Activated CD8-positive, alpha-beta memory T cell treated with anti-CD3 and anti-CD28 coated beads, Interleukin-2, amount 50 U/mL, for 24 hours (primary cell): ENCODE measurements around the gene BIN2.
"Not testable (repeated sequence)": the region's sequence is repeated elsewhere in the genome, so short reads cannot be mapped to it uniquely, and the experiment has no call there.

Experiments
- DNase-seq: peaks from one replicate; pipeline ENCODE4 v3.0.0-alpha.2; 2020; ENCODE audit errors: extremely low read depth

BIN2 gene

DNA sequence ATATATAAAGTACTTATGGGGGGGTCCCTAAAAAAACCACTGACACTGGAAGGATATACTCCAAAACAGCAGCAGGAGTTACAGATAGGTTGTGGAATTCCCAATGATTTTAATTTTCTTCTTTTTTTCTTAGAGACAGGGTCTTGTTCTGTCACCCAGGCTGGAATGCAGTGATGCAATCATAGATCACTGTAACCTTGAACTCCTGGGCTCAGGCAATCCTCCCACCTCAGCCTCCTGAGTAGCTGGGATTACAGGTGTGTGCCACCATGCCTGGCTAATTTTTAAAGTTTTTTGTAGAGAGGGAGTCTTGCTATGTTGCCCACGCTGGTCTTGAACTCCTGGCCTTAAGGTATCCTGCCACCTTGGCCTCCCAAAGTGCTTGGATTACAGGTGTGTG, 64.4 kb downstream of the BIN2 start:
- not testable (repeated sequence) for DNase-seq

DNA sequence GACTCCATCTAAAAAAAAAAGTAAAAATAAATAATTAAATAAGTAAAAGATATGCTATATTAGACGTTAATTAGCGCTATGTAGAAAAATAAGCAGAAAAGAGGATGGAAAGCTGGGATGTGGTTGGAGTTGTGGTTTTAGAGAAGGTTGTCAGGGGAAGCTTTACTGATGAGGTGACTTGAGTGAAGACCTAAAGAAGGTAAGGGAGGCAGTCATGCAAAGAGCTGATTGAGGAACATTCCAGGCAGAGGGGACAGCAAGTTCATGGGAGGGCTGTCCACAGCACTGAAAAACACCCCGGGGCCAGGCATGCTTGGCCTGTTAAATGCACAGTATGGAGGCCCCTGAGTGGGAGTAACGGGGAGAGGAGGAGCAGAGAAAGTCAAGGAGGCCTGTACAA, 69.4 kb downstream of the BIN2 start:
- DNase-seq: no peak

DNA sequence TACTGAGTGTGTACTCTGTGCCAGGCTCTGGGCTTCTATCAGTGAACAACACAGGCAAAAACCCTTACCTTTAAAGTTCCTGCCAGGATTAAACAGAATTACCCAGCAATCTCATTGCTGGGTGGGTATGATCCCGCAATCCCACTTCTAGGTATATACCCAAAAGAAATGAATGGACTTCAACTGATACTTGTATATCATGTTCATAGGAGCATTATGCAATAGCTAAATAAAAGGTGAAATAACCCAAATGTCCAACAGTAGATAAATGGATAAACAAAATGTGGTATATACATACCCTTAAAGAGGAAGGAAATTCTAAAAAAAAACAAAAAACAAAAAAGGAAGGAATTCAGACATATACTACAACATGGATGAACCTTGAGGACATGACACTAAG, 70.7 kb downstream of the BIN2 start:
- DNase-seq: no peak

DNA sequence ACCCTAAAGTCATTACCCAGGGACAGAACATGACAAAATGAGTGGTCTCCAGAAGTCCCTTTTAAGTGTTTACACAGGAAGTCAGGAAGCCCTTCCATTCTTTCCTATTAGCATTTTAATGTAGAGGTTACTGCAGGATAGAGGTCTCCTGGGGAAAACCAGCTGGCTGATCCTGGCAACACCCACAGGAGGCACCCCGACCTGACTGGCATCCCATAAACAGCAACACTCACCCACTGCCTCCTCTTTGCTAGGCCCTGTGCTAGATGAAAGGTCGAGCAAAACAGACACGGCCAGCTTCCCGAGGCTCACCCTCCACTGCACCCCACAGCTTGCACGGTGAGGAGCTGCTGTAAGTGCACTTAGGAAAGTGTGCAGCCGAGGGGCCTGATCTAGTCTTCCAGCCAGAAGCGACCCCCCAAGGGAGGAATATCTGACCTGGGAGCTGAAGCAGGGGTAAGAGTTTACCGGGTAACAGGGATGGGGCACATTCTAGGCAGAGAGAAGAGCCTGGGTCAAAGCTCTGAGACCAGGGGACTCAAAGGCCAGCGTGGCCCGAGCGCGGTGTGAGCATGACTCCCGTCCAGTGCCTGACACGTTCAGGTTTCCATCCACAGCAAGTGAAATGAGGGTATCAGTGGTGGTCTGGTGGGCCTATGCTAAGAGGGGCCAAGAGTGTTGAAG, 76.3 kb downstream of the BIN2 start:
- no peak for DNase-seq

- DNase-seq: no peak
Observed at GRCh38 chr12:51246254-51246853, 77.6 kb downstream of the BIN2 start.

DNA sequence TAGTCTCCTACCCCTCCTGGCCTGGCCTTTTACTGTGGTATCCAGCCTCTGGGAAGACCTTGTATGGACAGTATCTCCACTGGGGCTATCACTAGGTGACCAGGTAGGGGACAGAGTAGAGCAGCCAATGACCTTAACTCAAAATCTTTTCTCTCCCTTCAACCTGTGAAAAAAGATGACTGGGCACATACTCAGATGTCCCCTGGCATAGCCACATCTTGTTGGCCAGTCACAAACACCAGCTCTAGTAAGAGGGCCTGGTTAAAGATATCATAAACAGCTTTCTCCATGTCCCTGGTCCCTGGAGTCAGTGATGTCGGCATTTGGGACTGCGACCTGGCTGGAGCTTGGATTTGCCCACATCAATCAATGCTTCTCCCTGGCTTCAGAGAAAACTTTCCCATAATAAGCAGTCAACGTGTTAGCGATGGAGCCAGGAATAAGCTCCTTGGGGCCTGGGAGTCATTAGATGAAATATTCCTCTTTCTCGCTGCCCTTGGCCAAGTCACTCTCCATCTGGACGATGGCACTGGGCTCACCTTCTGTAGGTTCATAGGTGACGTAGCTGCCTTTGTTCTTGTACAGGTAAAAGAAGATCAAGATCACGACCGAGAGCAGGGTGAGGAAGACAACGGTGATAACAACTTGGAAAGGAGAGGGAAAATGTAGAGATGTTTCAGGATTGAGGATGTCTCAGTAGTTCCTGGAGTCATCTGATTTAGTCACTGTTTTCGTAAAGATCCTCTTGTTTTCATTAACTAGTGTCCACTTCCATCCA, 78.3 kb downstream of the BIN2 start:
- DNase-seq: no peak

- DNase-seq: no peak
Observed at GRCh38 chr12:51244269-51244668, 79.7 kb downstream of the BIN2 start.

GRCh38 chr12:51242876-51243275, 81.1 kb downstream of the BIN2 start:
- DNase-seq: no peak

DNA sequence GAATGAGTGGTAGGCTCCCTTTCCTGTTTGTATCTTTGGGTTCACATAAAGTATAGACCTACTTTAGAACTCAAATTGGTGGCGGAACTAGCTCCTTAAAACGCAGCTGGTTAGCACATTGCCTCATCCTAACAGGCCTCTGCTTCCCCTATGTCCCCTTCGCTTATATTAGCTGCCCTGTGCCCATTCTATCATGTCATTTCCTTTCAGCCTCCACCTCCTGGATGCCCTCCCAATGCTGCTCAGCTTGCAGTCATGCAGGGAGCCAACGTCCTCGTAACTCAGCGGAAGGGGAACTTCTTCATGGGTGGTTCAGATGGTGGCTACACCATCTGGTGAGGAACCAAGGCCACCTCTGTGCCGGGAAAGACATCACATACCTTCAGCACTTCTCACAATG, 81.9 kb downstream of the BIN2 start:
- DNase-seq: no peak

DNA sequence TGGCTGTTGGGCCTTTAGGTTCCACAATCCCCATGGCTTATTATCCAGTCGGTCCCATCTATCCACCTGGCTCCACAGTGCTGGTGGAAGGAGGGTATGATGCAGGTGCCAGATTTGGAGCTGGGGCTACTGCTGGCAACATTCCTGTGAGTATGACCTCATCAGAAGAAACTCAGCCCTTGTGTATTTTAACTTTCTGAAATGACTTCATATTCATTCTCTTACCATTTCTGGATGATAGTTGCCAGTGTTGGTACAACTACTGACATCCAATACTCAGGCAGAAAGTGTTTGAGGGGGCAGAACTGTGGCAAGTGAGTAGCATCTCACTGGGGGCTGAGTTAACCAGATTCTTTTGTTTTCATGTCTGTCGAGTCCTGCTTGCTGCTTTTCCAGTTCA, 83.0 kb downstream of the BIN2 start:
- no peak for DNase-seq

- DNase-seq: peak; percentile 85
Observed at GRCh38 chr12:51238510-51239334, 85.3 kb downstream of the BIN2 start, which contains the start of gene DAZAP2. DAZAP2 (plus strand) TSS chr12:51238826; CDS start chr12:51238908, 82 bp downstream.

GRCh38 chr12:51238037-51238509, 85.9 kb downstream of the BIN2 start:
- DNase-seq: no peak

GRCh38 chr12:51234530-51234929, 89.4 kb downstream of the BIN2 start:
- DNase-seq: no peak

- DNase-seq: no peak
Observed at GRCh38 chr12:51232642-51233041, 91.3 kb downstream of the BIN2 start.
